Iris pigment epithelial cell (primary cell): ENCODE measurements around the gene NEK6.

ENCODE experiments used
- DNase-seq: peaks from one replicate; pipeline ENCODE4 v3.0.0-alpha.2; 2011; ENCODE audit warnings: low read depth

Gene NEK6

GRCh38 chr9:124399968-124400940 is 142.5 kb downstream of the NEK6 start:
- DNase-seq = no peak
